ENCODE measurements around the gene NPC1L1. TPM values are rescaled to one million over a fixed set of nuclear protein-coding genes. Genes with fewer than 3 reads are reported as not detected.
A peak's percentile ranks its signal among the peaks of the same experiment; 100 is the strongest.

Gene NPC1L1
- total and polyA plus RNA-seq, 2 of the 13 experiments (the other 11 are each of a cell fraction or from before 2014, with no cell fraction given) = 4.8 to 14.5 TPM

GRCh38 chr7:44486001-44486400 lies 55.1 kb downstream of the NPC1L1 start:
- H3K4me3 ChIP-seq (replicated peaks in 1 of 3; ENCODE audit: insufficient read depth in 1 of 3, low read depth in 2 of 3, low read length in 3 of 3) = no peak overlapping the region
- peaks cover 43% of the 10 kb centered on the region for H3K79me2 ChIP-seq (ENCODE audit: insufficient read depth, low read length)
- no peaks in the 10 kb centered on the region for H4K20me1 ChIP-seq (ENCODE audit: insufficient read depth, low read length)
- H3K9me3 ChIP-seq (ENCODE audit: low read length) = no peaks in the 10 kb centered on the region; the same call in 1 of the 2 replicates
- no peak for ATAC-seq
- H3K36me3 ChIP-seq (replicated peaks in 1 of 2; ENCODE audit: control insufficient read depth in 1 of 2, insufficient read depth in 2 of 2, low read length in 2 of 2) = peaks cover 18 to 50% of the 10 kb centered on the region in 2 experiments
- no peak overlapping the region for H2AFZ ChIP-seq (ENCODE audit: low read length)
- WGBS (ENCODE audit: low lambda C conversion rate) = 97% methylated on average over 4 of the region's 4 CpGs
- FAIRE-seq = no peak
- H3K27ac ChIP-seq (ENCODE audit: extremely low read length, insufficient read depth, low read length) = no peak overlapping the region
- H3K9ac ChIP-seq (ENCODE audit: insufficient read depth, low read depth, low read length) = no peak overlapping the region
- in situ Hi-C loops (cut with HindIII; ENCODE audit: extremely low pct_ligation_motif_present, low pct_unique_long_range_greater_than_20kb) (no loop called here), intact Hi-C loops (cut with micrococcal nuclease; ENCODE audit: unreplicated experiment) (no loop called here)
- DNase-seq (ENCODE audit: low spot score) = no peak
- no peaks in the 10 kb centered on the region; a peak in 1 of 5 replicates for H3K27me3 ChIP-seq (ENCODE audit: control insufficient read depth in 1 of 2, insufficient read depth in 2 of 2, low read length in 2 of 2)
- peaks cover 44% of the 10 kb centered on the region for H3K4me1 ChIP-seq (ENCODE audit: insufficient read depth, low read length)
- ChIA-PET POLR2A (no interaction called here), CTCF (ENCODE audit: low intra/inter-chr PET ratio, low total read pairs) (no interaction called here)
- BruUV-seq (replicated peaks) = no TSS peak
- no peak overlapping the region for H3K4me2 ChIP-seq (ENCODE audit: low read depth, low read length)
- TF ChIP-seq ZEB1 (IDR thresholded peaks at IDR 0.05; ENCODE audit: insufficient replicate concordance, low read depth) = no peak
- no peak for TF ChIP-seq PRDM4 (CRISPR knock-in tag; IDR thresholded peaks at IDR 0.05; ENCODE audit: borderline replicate concordance)
- TF ChIP-seq ZNF704 (CRISPR knock-in tag; IDR thresholded peaks at IDR 0.05; ENCODE audit: borderline replicate concordance) = no peak
- peak; percentile 20; the same call in 1 of the 2 replicates for TF ChIP-seq RBFOX2 (IDR thresholded peaks at IDR 0.05; ENCODE audit: low read depth, low read length)
- no peak for TF ChIP-seq MXD3 (CRISPR knock-in tag; IDR thresholded peaks at IDR 0.05)
- TF ChIP-seq ZNF749 (CRISPR knock-in tag; IDR thresholded peaks at IDR 0.05; ENCODE audit: borderline replicate concordance) = no peak
- TF ChIP-seq ZIK1 (CRISPR knock-in tag; IDR thresholded peaks at IDR 0.05; ENCODE audit: borderline replicate concordance, low read depth) = no peak
- TF ChIP-seq YEATS4 (CRISPR knock-in tag; IDR thresholded peaks at IDR 0.05; ENCODE audit: borderline replicate concordance) = no peak

Measured in HepG2 (cell line).